ENCODE results near the gene ADTRP.
"Not testable (repeated sequence)": the region's sequence is repeated elsewhere in the genome, so short reads cannot be mapped to it uniquely, and the experiment has no call there.

ADTRP gene

DNA sequence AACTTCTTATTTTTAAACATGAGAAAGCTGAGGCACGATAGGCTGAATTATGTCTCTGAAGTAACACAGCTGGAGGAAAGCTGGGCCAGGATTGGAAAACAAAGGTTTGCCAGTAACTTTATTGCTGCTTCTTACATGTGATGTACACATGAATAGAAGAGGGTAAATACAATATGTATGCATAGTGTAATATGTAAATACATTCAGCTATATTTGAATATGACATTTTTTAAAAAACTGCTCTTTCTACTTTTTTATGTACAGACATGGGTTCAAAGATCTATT is 90.2 kb downstream of the ADTRP start:
- no peak for DNase-seq

DNA sequence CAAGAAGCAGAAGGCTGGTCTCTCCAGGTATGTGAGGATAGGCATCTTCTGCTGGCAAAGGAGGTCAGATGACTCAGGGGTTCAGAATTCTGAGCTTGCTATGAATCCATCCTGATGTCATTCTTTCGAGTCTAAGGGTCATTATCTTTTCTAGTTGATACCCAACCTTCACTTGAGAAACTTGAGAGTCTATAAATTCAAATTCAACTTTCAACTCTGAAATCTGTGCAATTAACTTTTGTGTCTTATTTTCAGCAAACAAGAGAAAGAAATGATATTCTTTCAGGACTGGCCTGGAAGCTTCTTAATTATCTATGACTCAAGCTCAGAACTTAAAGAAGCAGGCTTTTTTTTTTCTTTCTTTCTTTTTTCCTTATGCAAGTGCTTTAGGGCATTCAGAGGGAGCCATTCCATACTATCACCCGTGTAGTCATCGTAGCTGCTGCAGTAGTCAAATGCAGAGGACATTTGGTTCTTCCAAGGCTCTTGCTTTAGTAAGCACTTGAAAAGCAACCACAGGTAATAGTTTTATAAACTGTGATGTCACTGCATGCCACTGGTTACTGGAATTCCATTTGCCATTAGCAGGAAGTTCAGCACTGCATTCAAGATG is 93.0 kb downstream of the ADTRP start:
- no peak for DNase-seq

DNA sequence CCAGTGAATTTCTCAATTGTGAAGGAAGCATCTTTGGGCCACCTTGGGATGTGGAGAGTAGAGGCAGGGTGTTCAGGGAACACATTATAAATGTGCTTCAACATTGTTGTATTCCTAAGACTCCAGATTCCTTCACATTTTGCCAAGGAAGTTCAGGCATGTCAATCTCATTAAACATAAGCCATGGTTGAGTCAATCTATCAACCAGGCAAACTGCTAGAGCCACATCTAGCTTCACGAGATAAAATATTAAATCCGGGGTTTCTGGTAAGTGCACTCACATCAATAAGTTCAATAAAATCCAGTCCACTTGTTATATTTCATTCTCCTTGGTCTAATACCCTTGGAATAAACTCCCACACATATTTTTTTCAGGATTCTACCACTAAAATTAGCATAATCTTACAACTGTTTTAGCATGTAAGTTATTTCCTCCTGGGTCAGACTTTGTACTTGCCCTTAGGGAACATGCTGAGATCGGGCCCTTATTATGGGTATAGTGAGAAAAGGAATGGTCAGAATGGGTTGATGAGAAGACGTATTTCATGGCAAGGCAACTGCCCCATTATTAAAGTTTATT is 93.6 kb downstream of the ADTRP start:
- no peak for DNase-seq

DNA sequence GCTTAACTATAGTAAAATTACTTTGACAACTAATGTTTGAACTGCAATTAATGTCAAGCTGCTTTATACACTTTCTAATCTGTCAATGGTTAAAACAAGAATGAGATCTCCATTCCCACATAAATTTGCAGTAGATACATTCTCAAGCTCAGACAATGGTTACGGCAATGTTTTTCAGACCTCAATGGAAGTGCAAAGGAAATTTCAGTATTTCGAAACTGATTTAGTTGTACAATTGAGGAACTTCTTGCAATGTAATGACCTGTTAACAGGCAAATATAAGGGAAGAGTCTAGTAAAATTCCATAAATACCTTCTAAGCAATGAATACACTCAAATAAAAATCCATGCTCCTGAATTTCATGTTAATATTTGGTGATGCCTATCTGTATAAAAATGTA is 94.7 kb downstream of the ADTRP start:
- no peak for DNase-seq

DNA sequence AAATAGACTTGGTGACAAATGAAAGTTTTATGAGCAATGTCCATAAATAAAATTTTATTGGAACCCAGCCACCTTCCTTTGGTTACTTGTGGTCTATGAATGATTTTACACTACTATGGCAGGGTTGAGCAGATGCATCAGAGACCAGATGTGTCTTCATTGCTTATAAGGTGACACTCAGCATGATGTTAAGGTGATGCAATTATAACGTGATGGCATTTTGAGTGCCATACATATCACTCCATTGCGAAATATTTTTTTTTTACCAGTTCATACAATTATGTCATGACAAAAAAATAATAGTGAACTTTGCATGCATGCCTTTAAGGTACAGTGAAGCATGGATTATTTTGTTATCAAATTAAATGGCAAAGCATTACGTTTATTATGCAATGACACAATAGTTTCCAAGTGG is 96.0 kb downstream of the ADTRP start:
- DNase-seq = no peak

DNA sequence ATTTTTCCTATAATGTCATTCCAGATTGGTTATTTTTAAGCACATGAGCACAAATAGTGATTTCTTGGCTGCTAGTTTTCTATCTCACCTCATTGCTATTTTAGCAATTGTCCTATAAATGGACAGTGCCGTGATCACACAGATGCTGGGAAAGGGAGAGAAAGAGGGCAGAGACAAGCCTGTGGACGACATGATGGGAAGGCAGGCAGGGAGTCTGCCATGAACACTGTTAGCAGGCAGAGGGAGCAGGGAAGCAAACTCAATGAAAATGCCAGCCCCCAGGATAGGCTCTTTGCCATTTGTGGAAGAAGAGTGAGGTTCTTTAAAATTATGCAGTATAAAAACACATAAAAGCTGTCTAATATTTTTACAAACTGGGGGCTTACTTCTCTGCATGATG is 96.8 kb downstream of the ADTRP start:
- no peak for DNase-seq

DNA sequence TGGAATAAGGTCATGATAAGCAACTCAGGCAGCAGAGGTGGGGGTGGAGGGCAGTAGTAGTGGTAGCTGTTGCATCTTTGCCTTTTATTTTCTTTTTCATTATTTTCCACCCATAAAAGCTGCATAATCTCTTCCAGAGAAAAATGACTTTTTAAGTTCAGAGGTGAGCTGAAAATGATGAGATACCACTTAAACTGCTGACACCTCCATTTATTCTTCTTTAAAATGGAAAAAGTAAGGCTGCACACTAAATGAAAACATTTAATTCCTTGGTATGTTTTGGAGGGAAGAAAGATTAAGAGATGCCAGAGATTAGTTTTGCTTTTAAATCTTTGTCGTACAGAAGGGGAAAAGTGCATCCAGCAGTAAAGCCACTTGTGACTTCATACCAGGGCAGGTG is 97.2 kb downstream of the ADTRP start:
- no peak for DNase-seq

DNA sequence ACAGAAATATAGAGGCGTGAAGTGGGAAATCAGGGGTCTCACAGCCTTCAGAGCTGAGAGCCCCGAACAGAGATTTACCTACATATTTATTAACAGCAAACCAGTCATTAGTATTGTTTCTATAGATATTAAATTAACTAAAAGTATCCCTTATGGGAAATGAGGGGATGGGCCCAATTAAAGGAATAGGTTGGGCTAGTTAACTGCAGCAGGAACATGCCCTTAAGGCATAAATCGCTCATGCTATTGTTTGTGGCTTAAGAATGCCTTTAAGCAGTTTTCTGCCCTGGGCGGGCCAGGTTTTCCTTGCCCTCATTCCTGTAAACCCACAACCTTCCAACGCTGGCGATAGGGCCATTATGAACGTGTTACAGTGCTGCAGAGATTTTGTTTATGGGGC is 98.1 kb downstream of the ADTRP start:
- DNase-seq = not testable (repeated sequence)

DNA sequence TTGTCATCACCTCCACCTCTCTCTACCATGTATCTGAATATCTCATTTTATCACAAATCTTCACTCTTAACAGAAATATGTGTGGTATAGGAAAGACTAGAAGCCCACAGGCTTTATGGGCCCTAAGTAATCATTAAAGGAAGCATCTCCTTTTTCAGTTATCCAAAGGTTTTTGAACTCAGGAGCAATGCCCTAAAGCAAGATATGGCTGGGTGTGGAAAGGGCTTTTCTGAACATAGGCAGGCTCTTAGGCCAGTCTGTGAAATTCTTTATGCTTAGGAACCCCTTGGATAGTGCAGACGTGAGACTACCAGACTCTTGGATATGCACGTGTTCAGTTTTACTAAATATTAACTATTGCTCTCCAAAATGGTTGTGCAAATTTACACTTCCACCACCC is 99.5 kb downstream of the ADTRP start:
- DNase-seq = no peak

DNA sequence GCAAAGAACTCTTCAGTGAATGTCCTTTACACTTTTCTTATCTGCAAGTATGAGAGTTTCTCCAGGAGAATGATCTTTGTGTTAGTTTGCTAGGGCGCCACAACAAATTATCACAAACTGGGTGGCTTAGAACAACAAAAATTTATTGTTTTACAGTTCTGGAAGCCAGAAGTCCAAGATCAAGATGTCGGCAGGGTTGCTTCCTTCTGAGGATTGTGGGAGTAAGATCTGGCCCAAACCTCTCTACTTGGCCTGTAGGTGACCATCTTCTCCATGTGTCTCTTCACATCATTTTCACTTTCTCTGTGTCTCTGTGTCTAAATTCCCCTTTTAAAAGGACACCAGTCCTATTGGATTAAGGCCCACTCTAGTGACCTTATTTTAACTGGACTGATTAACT is 103.0 kb downstream of the ADTRP start:
- peak in 1 of 2 donors; percentile 6 for DNase-seq

DNA sequence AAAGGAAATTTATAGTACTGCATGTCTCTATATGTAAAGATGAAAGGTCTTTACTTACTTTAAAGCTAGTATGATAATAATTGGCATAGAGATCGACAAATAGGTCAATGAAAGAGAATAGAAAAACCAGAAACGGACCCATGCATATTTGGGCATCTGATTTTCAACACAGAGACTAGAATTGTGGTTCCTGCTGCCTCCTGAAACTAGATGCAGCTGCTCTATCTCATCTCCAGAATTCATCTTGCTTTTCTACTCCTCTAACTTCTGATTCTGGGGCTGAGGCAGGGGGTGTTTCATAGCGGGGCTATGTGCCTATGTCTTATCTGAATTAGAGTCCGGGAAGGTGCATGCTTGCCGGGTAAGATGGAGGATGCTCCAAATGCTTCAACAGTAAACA is 105.9 kb downstream of the ADTRP start:
- no peak for DNase-seq

DNA sequence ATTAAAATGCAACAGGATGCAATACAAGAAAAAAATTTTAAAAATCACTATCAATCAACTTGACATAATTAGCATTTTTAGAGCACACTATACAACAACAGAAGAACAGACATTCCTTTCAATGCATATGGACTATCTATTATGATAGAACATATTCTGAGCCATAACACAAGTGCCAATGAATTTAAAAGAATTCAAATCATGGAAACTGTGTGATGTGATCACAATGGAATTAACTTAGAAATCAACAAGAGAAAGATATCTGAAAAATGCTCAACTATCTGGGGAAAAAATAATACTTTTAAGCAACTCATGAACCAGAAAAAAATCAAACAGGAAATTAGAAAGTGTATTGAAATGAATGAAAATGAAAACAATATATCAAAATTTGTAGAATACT is 106.3 kb downstream of the ADTRP start:
- DNase-seq = no peak

DNA sequence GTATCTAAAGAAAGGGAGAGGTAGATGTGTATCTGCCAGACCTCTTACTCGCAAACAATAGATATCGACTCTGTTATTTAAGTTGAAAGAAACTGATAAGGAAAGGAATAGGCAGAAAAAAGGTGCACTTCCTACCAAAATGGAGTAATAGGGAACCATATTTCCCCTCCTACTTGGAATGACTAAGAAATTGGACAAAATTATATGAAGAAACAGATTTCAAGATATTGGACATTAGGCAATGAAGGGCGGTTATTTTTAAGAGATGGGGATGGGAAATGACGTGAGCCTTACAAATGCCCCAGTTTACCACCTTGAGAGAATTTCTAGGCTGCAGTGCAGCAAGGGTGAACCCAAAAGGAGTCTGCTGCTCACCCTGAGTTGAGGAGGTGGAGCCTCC is 108.9 kb downstream of the ADTRP start:
- no peak for DNase-seq

DNA sequence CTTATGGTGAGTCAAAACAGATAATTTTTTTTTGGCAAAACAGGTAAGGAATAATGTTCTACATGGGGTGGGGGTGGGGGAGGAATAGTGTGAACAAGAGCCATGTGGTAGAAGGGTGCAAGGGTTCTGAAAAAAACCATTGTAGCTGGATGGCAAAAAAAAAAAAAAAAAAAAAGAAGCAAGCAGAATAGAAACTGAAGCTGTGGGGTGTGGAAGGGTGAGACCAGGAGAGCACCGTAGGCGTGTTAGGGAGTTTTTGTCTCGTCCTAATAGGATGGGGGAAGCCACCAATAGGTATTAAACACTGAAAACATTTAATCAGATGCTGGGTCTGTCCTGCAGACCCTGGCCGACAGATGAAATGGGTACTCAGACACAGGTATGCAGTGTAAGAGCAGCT is 110.1 kb downstream of the ADTRP start:
- DNase-seq = no peak

DNA sequence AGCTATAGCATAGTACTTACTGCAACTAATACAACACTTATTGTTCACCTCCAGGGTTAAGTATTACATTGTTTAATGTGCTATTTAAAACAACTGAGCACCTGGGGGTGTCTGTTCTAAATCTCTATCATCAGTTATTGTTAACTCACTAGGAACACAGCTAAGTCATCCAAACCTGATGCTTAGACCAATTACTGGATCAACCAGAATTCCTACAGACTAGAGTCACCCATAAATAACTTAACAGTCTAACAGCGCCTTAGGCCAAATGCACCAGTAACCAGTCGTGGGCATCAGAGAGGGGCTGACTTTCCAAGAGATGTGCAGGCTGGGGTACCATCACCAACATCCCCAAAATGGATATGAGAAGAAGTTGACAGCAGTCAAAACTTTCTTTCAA is 110.7 kb downstream of the ADTRP start:
- no peak for DNase-seq

DNA sequence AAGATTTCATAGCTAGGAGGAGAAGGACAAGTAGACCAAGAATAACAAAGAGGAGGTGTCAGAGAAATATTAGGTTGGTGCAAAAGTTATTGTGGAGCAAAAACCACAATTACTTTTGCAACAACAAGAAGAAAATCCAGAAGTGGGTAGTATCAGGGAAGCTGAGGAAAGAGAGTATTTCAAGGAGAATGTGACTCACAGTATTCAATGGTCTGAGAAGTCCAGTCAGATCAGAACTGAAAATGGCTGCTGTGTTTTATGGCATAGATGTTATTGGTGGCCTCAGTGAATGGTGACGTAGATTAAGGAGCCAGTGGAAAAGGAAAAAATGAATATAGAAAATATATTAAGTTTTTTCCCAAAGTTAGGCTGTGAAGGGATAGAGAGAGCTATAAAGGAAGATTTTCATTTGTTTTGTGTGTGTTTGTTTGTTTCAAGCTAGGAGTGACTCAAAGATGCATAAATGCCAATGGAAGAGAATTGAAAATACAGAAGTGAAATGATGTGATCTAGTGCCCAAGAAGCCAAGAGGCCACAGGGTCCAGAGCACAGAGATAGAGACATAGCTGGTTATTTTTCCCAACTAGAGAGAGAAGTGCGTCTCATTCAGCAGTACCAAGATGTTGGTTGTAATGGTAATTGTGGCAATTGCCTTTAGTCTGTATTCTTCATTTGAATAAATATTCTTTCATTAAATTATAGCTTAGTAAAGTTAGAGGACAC is 112.8 kb downstream of the ADTRP start:
- no peak for DNase-seq

Data from CD4-positive, alpha-beta T cell treated with Interferon alpha-2 for 1 hour (primary cell).